Motor neuron (in vitro differentiated cells): ENCODE data around the gene PARVB. TPM values are rescaled to one million over a fixed set of nuclear protein-coding genes. Genes with fewer than 3 reads are reported as not detected.
"Not testable (repeated sequence)": the region's sequence is repeated elsewhere in the genome, so short reads cannot be mapped to it uniquely, and the experiment has no call there.

ENCODE experiments used
- ATAC-seq, 8 experiments: fragments of 200-7000 bp; cut with Tn5 transposase; replicated peaks in 6 of 8; 2 replicates each; pipeline ENCODE4 v1.8.0; 2021; ENCODE audit warnings: mild to moderate bottlenecking in 8 of 8, moderate library complexity in 8 of 8
- H3K27ac ChIP-seq, 2 donors: fragments of 250-450 bp; sonication (Bioruptor Pico); 2 replicates each; pipeline ENCODE4 v1.9.0; 2021; ENCODE audit warnings: antibody characterized with exemption in 2 of 2, mild to moderate bottlenecking in 2 of 2, moderate library complexity in 1 of 2
- H3K4me1 ChIP-seq, 2 donors: fragments of 250-450 bp; sonication (Bioruptor Pico); replicated peaks in 1 of 2; 2 replicates each; pipeline ENCODE4 v1.6.1; 2021; ENCODE audit warnings: antibody characterized with exemption in 2 of 2, mild to moderate bottlenecking in 2 of 2, moderate library complexity in 1 of 2
- H3K4me3 ChIP-seq, 5 donors: fragments of 250-450 bp; sonication (Bioruptor Pico); 2 replicates each; pipeline ENCODE4 v1.9.0; 2021; ENCODE audit warnings: antibody characterized with exemption in 5 of 5, mild to moderate bottlenecking in 5 of 5, moderate library complexity in 4 of 5
- WGBS, 10 experiments: fragments of 450-650 bp; shearing (Covaris generic); methylation state at CpG; one replicate each; pipeline ENCODE4 v1.0.0; 2022; 5-methylcytosine and 5-hydroxymethylcytosine counted together
- in situ Hi-C, 9 experiments: fragments of 400-800 bp; cut with MboI; loops; one replicate each; pipeline ENCODE4 v1.15.0; 2021; ENCODE audit warnings: low sequenced_read_pairs in 9 of 9, low pct_unique_long_range_greater_than_20kb in 2 of 9; ENCODE audit not compliant: unreplicated experiment in 9 of 9
- total RNA-seq, 8 experiments: library from RNA; unstranded; fragments of 300-600 nt; gene quantifications; 2 replicates each; pipeline versions ENCODE4 v1.2.3 to v1.2.4, GENCODE V29; 2022

PARVB gene
- total RNA-seq, 8 experiments from 2014 or later, result 0.65 to 66.5 (median 3.3) TPM

- in situ Hi-C loops, result loop anchor here in 4 of 9 experiments (10.0 to 25.0 kb wide), 3 partner anchors 513 to 538 kb away; no protein-coding TSS in a partner anchor
- WGBS, 10 experiments, result 50 to 100% (median 70%) methylated on average over 1 to 6 of the region's 15 CpGs
- no peaks in the 10 kb centered on the region for H3K4me1 ChIP-seq
- peak in 2 of 8 experiments; percentile 16 to 31 for ATAC-seq
- no peak overlapping the region for H3K4me3 ChIP-seq
- H3K27ac ChIP-seq, result no peak overlapping the region
Measured at GRCh38 chr22:44098966-44099530, 74.9 kb downstream of the PARVB start.

DNA sequence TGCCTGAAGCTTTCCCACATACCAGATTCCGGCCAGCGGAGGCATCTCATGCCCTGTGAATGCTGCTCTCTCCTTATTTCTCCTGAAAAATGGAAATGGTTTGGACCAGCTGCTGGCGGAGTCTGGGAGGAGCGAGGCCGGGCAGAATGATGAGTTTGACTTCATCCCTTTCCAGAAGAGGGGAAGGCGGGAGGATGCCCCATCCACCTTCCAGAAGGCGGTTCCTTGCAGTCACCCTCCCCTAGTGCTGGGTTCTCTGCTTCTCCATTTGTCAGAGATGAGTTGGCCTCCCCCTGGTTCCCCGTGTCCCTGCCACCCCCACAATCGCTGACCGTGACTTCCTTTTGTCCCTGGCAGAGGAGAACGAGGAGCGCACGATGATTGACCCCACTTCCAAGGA lies 75.6 kb downstream of the PARVB start:
- Histone ChIP-seq H3K4me3 (no peak overlapping the region), H3K4me1 (no peaks in the 10 kb centered on the region), H3K27ac (no peak overlapping the region)
- in situ Hi-C loops, result loop anchor here in 4 of 9 experiments (10.0 to 25.0 kb wide), 3 partner anchors 513 to 538 kb away; no protein-coding TSS in a partner anchor
- no peak for ATAC-seq
- WGBS, 10 experiments, result 90 to 100% (median 100%) methylated on average over 2 to 10 of the region's 13 CpGs

DNA sequence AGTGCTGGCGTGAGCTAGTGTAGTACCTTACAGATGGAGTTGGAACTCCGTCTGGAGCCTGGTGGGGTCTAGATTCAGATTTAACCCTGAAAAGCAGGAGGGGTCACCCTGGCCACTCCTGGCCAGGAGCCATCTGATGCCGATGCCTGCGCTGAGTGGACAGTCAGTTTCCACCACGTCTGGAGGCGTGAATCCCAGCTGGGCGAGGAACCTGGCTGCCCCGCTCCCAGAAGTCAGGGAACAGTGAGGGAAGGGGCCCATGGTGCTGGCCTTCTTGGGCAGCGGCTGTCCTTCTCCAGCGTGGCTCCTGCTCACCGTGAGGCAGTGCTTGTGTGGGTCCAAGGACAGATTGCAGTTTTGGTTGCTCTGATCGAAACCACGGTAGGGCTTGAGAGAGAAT lies 76.3 kb downstream of the PARVB start:
- no peak for ATAC-seq

DNA sequence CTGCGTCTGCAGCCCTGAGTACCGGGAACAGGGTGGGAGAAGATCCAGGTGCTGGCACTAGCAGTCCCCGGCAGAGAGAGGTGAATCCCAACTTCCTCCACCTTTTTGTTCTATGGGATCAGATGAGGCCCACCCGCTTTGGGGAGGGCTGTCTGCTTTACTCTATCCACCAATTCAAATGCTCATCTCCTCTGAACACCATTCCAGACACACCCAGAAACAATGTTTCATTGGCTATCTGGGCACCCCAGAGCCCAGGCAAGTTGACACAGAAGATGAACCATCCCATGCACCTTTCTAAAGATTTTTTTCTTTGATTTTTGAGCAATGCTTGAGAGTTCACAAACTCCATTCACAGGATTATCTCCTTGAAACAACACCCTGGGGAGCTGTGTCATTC lies 78.0 kb downstream of the PARVB start:
- H3K4me1 ChIP-seq, result peaks cover 9 to 10% of the 10 kb centered on the region in 2 donors
- WGBS, 10 experiments, result 67 to 100% (median 92%) methylated on average over 1 to 3 of the region's 4 CpGs; no CpG with 5 or more reads in 4 of the 10 experiments
- H3K4me3 ChIP-seq, result no peak overlapping the region
- in situ Hi-C loops, result no loop called here
- no peak for ATAC-seq
- H3K27ac ChIP-seq, result no peak overlapping the region

More for the DNA sequence above, 76.3 kb downstream of the PARVB start:
- in situ Hi-C loops, result no loop called here
- Histone ChIP-seq H3K4me1 (no peaks in the 10 kb centered on the region), H3K27ac (no peak overlapping the region), H3K4me3 (no peak overlapping the region)
- 88 to 100% methylated on average over 2 to 4 of the region's 13 CpGs; no CpG with 5 or more reads in 8 of the 10 experiments for WGBS, 10 experiments

- WGBS, 10 experiments, result 71 to 90% (median 80%) methylated on average over 1 to 3 of the region's 3 CpGs; no CpG with 5 or more reads in 7 of the 10 experiments
- in situ Hi-C loops, result no loop called here
- no peak for ATAC-seq
- Histone ChIP-seq H3K4me1 (peaks cover 17% of the 10 kb centered on the region in 2 donors), H3K27ac (no peak overlapping the region), H3K4me3 (no peak overlapping the region)
Measured at GRCh38 chr22:44102856-44103255, 78.8 kb downstream of the PARVB start.

- in situ Hi-C loops, result no loop called here
- H3K27ac ChIP-seq, result no peak overlapping the region
- H3K4me3 ChIP-seq, result no peak overlapping the region
- peaks cover 27% of the 10 kb centered on the region in 2 donors for H3K4me1 ChIP-seq
- 81 to 100% (median 93%) methylated on average over 1 to 7 of the region's 13 CpGs; no CpG with 5 or more reads in 1 of the 10 experiments for WGBS, 10 experiments
- ATAC-seq, result no peak
Measured at GRCh38 chr22:44103735-44104480, 79.8 kb downstream of the PARVB start.

GRCh38 chr22:44107340-44107739 lies 83.2 kb downstream of the PARVB start:
- Histone ChIP-seq H3K4me1 (peaks cover 40 to 43% of the 10 kb centered on the region in 2 donors), H3K27ac (peak overlapping the region in 1 of 2 donors; percentile 48), H3K4me3 (no peak overlapping the region)
- WGBS, 10 experiments, result 0 to 100% (median 40%) methylated on average over 1 to 2 of the region's 6 CpGs; no CpG with 5 or more reads in 6 of the 10 experiments
- ATAC-seq, result peak; percentile 69 to 90 (median 86)
- in situ Hi-C loops, result no loop called here

GRCh38 chr22:44108076-44108475 lies 84.0 kb downstream of the PARVB start:
- H3K4me3 ChIP-seq, result no peak overlapping the region
- ATAC-seq, result no peak
- peaks cover 40 to 44% of the 10 kb centered on the region in 2 donors for H3K4me1 ChIP-seq
- no peak overlapping the region for H3K27ac ChIP-seq
- in situ Hi-C loops, result no loop called here
- WGBS, 10 experiments, result 100% methylated on average over 1 to 2 of the region's 2 CpGs; no CpG with 5 or more reads in 5 of the 10 experiments

DNA sequence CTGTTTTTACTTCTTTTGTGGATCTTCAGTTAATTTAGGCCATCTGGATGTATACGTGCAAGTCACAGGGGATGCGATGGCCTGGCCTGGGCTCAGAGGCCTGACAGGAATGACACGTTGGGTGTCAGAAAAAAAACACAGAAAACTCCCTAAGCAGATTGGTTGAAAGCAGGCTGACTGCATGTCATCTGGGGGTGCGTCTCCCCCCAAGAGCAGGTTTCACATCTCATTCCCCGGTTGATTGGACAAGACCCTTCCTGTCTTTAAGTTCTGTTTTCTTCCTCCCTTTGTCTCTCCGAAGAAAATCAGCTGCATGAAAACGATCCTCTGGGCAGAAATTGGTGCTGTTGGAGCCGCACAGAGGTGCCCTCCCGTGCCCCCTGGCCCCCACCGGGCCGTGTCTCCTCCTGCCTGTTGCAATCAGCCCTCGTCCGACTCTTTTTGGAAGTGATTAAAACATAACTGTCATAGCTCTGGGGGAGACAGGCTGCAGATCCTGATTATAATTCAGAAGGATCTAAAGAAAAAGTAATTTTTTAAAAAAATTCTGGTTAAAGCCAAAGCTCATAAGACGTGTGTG lies 84.8 kb downstream of the PARVB start:
- H3K27ac ChIP-seq, result no peak overlapping the region
- 0 to 100% (median 60%) methylated on average over 1 to 4 of the region's 14 CpGs; no CpG with 5 or more reads in 5 of the 10 experiments for WGBS, 10 experiments
- ATAC-seq, result no peak
- peaks cover 40 to 44% of the 10 kb centered on the region in 2 donors for H3K4me1 ChIP-seq
- in situ Hi-C loops, result no loop called here
- H3K4me3 ChIP-seq, result no peak overlapping the region

DNA sequence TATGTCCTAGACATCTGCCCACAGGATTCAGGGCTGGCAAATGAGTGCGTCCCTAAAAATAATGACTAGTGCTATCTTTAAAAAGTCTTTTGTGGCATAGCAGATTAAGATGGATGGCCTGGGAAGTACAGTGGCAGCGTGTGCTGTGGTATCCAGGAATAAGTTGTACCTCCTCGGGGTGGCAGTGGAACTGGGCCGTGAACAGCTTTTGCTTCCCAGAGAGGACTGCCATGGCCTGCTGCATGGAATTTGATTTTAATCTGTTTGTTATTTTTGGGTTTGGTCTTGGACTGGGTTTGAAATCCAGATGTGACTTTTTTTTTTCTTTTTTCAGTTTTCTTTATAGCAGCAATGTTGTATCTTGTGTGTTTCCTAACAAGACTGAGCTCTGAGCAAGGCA lies 85.3 kb downstream of the PARVB start:
- in situ Hi-C loops, result no loop called here
- 20 to 100% (median 86%) methylated on average over 1 to 4 of the region's 4 CpGs; no CpG with 5 or more reads in 3 of the 10 experiments for WGBS, 10 experiments
- Histone ChIP-seq H3K4me1 (peaks cover 40 to 44% of the 10 kb centered on the region in 2 donors), H3K4me3 (no peak overlapping the region), H3K27ac (no peak overlapping the region)
- ATAC-seq, result no peak

DNA sequence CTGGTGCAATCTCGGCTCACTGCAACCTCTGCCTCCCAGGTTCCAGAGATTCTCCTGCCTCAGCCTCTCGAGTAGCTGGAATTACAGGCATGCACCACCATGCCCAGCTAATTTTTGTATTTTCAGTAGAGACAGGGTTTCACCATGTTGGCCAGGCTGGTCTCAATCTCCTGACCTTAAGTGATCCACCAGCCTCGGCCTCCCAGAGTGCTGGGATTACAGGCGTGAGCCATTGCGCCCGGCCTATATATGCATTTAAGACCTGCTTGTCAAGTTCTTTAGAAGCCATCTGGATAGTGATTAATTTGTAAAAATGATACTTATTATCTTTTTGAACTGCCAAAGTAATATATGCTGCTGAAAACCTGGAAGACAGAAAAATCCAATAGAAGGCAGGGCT lies 86.6 kb downstream of the PARVB start:
- WGBS, 10 experiments, result 80 to 100% (median 87%) methylated on average over 1 to 6 of the region's 6 CpGs; no CpG with 5 or more reads in 2 of the 10 experiments
- H3K4me1 ChIP-seq, result peaks cover 40 to 44% of the 10 kb centered on the region in 2 donors
- in situ Hi-C loops, H3K27ac ChIP-seq, ATAC-seq, H3K4me3 ChIP-seq: not testable (repeated sequence)

- WGBS, 10 experiments, result 49 to 100% (median 57%) methylated on average over 1 to 9 of the region's 9 CpGs; no CpG with 5 or more reads in 3 of the 10 experiments
- in situ Hi-C loops, result no loop called here
- Histone ChIP-seq H3K27ac (no peak overlapping the region), H3K4me1 (peaks cover 35 to 38% of the 10 kb centered on the region in 2 donors), H3K4me3 (no peak overlapping the region)
- no peak for ATAC-seq
Measured at GRCh38 chr22:44111562-44112155, 87.6 kb downstream of the PARVB start.

DNA sequence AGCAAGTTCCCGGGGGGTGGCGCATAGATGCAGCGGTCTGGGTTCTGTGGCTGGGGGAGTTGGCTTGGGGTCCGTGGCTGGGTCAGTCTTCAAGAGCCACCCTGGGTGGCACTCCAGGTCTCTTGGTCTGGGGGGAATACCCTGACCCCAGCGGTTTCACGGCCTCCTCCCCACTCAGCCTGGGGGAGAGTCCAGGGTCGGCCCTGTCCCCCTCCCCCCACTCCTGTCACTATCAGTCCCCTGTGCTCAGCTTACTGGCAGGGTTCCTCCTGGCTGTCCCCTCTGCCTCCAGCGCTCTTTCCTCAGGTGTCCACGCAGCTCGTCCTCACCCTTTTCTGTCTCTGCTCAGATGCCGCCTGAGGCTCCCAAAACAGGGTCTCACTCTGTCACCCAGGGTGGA lies 88.1 kb downstream of the PARVB start:
- in situ Hi-C loops, result no loop called here
- ATAC-seq, result no peak
- H3K27ac ChIP-seq, result no peak overlapping the region
- 100% methylated on average over 1 to 2 of the region's 11 CpGs; no CpG with 5 or more reads in 8 of the 10 experiments for WGBS, 10 experiments
- H3K4me3 ChIP-seq, result no peak overlapping the region
- peaks cover 30 to 34% of the 10 kb centered on the region in 2 donors for H3K4me1 ChIP-seq
